Stimulated activated CD4-positive, alpha-beta T cell treated with anti-CD3 and anti-CD28 coated beads, TNF-alpha, amount 100 ng/mL, for 24 hours (primary cell): Measurements from ENCODE around the gene CLDN16.

ENCODE experiments used
- DNase-seq, 3 experiments: peaks; one replicate each; pipeline ENCODE4 v3.0.0-alpha.2; 2020; ENCODE audit warnings: low read depth in 3 of 3

The CLDN16 gene

GRCh38 chr3:190387578-190388213, at the start of gene CLDN16:
Gene CLDN16 (plus strand): TSS chr3:190388163. CDS start chr3:190388330, 167 bp downstream.
- no peak for DNase-seq

GRCh38 chr3:190338717-190339116, 49.2 kb upstream of the CLDN16 start:
- no peak for DNase-seq

- no peak for DNase-seq
These were observed 48.8 kb upstream of the CLDN16 start for GRCh38 chr3:190339130-190339529.

GRCh38 chr3:190340071-190340470, 47.9 kb upstream of the CLDN16 start:
- DNase-seq = no peak

GRCh38 chr3:190345027-190345821, 42.7 kb upstream of the CLDN16 start:
- DNase-seq = no peak

GRCh38 chr3:190345878-190346277, 42.1 kb upstream of the CLDN16 start:
- no peak for DNase-seq

- DNase-seq = no peak
These were observed 41.4 kb upstream of the CLDN16 start for GRCh38 chr3:190346541-190346940.

GRCh38 chr3:190352861-190353457, 35.0 kb upstream of the CLDN16 start:
- no peak for DNase-seq

GRCh38 chr3:190356246-190356645, 31.7 kb upstream of the CLDN16 start:
- DNase-seq = no peak

- DNase-seq = no peak
These were observed 30.5 kb upstream of the CLDN16 start for GRCh38 chr3:190357468-190357867.

GRCh38 chr3:190359813-190360212, 28.1 kb upstream of the CLDN16 start:
- no peak for DNase-seq

GRCh38 chr3:190360228-190360627, 27.7 kb upstream of the CLDN16 start:
- no peak for DNase-seq

GRCh38 chr3:190361791-190362190, 26.2 kb upstream of the CLDN16 start:
- DNase-seq = no peak

- no peak for DNase-seq
These were observed 25.7 kb upstream of the CLDN16 start for GRCh38 chr3:190362258-190362657.

GRCh38 chr3:190366133-190366532, 21.8 kb upstream of the CLDN16 start:
- no peak for DNase-seq

- DNase-seq = no peak
These were observed 19.1 kb upstream of the CLDN16 start for GRCh38 chr3:190368881-190369280.

- no peak for DNase-seq
These were observed 18.2 kb upstream of the CLDN16 start for GRCh38 chr3:190369668-190370295.

- no peak for DNase-seq
These were observed 17.6 kb upstream of the CLDN16 start for GRCh38 chr3:190370369-190370768.

GRCh38 chr3:190371152-190371551, 16.8 kb upstream of the CLDN16 start:
- DNase-seq = no peak

- no peak for DNase-seq
These were observed 12.7 kb upstream of the CLDN16 start for GRCh38 chr3:190375246-190375645.

GRCh38 chr3:190375671-190376070, 12.3 kb upstream of the CLDN16 start:
- DNase-seq = no peak

GRCh38 chr3:190378240-190378891, 9.6 kb upstream of the CLDN16 start:
- no peak for DNase-seq
